SK-N-DZ (cell line): Measurements from ENCODE around the gene MBD3L3.
"Not testable (repeated sequence)": the region's sequence is repeated elsewhere in the genome, so short reads cannot be mapped to it uniquely, and the experiment has no call there.

ENCODE experiments used
- DNase-seq: peaks from one replicate; pipeline ENCODE4 v3.0.0-alpha.2; 2015; ENCODE audit warnings: low spot score

MBD3L3 gene

DNA sequence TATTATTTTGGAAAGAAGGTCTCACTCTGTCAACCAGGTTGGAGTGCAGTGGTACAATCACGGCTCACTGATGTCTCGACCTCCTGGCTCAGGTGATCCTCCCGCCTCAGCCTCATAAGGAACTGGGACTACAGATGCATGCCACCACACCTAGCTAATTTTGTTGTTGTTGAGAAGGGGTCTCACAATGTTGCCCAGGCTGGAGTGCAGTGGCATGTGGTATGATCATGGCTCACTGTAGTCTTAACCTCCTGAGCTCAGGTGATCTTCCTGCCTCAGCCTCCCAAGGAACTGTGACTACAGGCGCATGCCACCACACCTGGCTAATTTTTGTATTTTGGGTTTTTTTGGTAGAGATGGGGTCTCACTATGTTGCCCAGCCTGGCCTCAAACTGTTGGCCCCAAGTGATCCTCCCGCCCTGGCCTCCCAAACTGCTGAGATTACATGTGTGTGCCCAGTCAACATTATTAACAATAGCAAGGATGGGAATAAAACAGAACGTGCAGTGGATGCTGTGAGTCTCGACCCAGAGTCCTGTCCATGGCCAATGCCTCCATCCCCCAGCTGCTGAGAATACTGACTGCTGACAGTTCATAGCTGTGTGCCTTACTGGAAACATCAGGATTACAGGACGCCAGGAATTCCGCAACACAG lies 5.4 kb upstream of the MBD3L3 start:
- no peak for DNase-seq

DNA sequence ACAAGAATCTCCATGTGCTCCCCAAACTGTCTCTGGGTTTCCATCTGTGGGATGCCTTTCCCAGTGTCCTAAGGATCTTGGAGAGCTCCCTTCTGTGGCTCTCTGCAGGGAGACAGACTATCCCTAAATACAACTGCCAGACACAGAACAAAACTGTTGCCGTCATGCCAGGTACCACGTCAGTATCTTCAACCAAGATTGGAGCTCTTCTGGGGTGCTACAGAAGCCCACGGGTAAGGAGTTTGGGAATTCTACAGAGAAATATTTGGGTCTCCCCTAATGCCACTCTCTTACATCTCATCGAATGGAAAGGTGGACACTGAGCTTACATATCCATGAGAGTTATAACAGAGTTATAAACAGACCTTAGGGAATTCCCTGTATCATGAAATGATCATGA lies 4.9 kb upstream of the MBD3L3 start:
- no peak for DNase-seq

DNA sequence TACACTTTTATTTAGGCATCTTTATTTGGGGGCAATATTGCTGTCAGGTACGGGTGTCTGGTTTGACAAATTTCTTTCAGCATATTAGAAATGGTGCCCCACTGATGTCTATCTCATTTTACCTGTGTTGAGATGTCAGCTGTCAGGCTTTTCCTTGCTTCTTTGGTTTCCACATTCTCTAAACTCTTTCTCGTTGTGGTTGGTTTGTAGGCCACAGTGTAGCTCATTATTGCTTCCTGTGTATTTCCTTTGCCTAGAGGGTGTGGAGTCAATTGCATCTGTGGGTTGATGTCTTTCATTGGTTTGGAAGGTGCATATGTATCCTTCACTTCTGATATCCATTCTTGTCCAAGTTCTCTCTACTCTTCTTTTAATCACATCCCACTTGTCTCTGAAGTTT lies 1.5 kb upstream of the MBD3L3 start:
- DNase-seq: not testable (repeated sequence)

DNA sequence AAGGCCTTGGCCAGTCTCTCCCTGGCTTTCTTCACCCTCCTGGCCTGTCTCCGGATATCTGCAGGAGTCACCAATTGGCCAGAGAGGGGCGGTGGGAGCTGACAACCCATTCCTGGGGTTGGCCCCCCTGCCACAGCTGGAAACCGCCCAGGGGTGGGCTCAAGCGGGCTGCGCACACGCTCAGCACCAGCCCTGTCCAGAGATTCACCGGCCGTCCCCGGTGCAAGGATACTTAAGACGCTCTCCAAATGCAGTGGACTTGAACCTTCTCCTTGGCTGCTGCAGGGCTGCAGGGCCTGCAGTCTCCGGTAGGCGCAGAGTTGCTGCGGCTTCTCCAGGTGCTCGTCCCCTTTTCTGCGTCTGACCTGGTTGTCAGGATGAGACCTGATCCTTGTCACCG lies 2.1 kb downstream of the MBD3L3 start:
- not testable (repeated sequence) for DNase-seq

DNA sequence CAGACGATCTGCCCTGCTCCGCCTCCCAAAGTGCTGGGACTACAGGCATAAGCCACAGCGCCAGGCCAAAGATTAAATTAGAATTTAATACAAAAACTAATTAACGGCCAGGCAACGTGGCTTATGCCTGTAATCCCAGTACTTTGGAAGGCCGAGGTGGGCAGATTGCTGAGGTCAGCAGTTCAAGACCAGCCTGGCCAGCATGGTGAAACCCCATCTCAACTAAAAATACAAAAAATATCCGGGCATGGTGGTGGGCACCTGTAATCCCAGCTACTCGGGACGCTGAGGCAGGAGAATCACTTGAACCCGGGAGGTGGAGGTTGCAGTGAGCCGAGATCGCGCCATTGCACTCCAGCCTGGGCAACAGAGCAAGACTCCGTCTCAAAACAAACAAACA lies 2.8 kb downstream of the MBD3L3 start:
- not testable (repeated sequence) for DNase-seq

DNA sequence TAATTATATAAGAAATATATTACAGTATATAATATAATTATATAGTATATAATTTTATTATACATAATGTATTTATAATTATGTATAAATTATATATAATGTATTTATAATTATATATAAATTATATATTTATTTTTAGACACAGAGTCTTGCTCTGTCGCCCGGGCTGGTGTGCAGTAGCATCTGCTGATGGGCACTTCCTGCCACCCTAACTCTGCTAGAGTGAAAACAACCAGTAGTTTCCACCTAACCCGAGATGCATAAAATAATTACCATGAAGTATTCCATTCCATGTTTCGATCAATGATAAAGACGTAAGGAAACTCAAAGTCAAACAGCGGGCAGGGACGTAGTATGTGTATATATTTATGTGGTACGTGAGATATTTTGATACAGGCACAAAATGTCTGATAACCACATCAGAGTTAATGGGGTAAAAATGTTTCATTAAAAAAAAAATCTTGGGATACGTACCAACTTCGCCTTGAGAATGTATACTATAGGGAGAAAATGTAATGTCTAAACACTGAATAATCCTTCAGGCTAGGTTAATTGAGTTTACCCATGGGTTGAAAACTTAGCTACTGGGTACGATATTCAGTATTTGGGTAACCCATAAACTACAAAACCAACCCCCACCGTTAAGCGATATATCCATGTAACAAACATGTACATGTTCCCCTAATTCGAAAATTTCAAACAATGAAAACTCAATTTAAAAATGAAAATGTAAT lies 3.7 kb downstream of the MBD3L3 start:
- not testable (repeated sequence) for DNase-seq

DNA sequence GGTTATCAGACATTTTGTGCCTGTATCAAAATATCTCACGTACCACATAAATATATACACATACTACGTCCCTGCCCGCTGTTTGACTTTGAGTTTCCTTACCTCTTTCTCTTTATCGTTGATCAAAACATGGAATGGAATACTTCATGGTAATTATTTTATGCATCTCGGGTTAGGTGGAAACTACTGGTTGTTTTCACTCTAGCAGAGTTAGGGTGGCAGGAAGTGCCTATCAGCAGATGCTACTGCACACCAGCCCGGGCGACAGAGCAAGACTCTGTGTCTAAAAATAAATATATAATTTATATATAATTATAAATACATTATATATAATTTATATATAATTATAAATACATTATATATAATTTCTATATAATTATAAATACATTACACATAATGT lies 5.6 kb downstream of the MBD3L3 start:
- not testable (repeated sequence) for DNase-seq

DNA sequence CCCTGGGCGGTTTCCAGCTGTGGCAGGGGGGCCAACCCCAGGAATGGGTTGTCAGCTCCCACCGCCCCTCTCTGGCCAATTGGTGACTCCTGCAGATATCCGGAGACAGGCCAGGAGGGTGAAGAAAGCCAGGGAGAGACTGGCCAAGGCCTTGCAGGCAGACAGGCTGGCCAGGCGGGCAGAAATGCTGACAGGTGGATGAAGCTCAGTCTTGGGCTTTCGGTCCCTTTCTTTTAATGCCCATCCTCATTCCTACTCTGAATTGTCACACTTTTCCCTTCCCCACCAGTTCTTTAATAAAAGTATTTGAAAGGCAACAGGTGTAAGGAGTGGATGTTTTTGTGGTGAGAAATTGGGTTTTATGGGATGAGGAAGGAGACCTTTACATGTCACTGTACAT lies 7.1 kb downstream of the MBD3L3 start:
- not testable (repeated sequence) for DNase-seq

DNA sequence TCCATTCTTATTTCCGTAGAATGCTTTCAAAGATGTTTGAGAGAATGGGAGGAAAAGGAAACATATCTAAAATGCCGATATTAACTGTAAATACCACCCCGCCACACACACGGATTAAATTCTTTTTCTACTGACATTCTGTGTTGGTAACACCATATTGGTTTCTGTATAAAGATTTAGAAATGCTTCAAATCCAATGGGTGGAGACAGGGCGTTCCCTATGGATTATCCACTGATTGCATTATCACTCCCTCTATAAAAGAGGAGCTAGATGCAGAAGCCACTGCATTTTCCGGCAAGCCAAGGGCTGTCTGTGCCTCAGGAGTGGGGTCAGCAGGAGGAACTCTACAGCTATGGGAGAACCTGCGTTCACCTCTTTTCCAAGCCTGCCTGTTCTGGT lies 9.5 kb downstream of the MBD3L3 start, which contains the start of gene MBD3L2:
Gene MBD3L2, plus strand, starts transcription at position 301 of the 400 bp plus-strand sequence. Its CDS starts 53 bp downstream, at position 354.
- not testable (repeated sequence) for DNase-seq

DNA sequence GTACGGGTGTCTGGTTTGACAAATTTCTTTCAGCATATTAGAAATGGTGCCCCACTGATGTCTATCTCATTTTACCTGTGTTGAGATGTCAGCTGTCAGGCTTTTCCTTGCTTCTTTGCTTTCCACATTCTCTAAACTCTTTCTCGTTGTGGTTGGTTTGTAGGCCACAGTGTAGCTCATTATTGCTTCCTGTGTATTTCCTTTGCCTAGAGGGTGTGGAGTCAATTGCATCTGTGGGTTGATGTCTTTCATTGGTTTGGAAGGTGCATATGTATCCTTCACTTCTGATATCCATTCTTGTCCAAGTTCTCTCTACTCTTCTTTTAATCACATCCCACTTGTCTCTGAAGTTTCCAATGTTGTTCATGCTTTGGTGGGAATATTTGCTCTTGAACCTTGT lies 16.9 kb downstream of the MBD3L3 start:
- not testable (repeated sequence) for DNase-seq

DNA sequence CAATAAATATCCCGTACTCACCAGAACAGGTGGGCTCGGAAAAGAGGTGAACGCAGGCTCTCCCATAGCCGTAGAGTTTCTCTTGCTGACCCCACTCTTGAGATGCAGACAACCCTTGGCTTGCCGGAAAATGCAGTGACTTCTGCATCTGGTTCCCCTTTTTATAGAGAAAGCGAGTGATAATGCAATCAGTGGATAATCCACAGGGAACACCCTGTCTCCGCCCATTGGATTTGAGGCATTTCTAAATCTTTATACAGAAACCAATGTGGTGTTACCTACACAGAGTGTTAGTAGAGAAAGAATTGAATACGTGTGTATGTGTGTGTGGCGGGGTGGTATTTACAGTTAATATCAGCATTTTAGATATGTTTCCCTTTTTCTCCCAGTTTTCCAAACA lies 18.4 kb downstream of the MBD3L3 start, which contains the start of gene MBD3L4:
Gene MBD3L4, minus strand, starts transcription at position 101 of the 400 bp plus-strand sequence. Its CDS starts 35 bp downstream, at position 66.
- not testable (repeated sequence) for DNase-seq

DNA sequence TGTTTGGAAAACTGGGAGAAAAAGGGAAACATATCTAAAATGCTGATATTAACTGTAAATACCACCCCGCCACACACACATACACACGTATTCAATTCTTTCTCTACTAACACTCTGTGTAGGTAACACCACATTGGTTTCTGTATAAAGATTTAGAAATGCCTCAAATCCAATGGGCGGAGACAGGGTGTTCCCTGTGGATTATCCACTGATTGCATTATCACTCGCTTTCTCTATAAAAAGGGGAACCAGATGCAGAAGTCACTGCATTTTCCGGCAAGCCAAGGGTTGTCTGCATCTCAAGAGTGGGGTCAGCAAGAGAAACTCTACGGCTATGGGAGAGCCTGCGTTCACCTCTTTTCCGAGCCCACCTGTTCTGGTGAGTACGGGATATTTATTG lies 28.2 kb downstream of the MBD3L3 start, which contains the start of gene MBD3L5:
Gene MBD3L5, plus strand, starts transcription at position 301 of the 400 bp plus-strand sequence. Its CDS starts 34 bp downstream, at position 335.
- not testable (repeated sequence) for DNase-seq

DNA sequence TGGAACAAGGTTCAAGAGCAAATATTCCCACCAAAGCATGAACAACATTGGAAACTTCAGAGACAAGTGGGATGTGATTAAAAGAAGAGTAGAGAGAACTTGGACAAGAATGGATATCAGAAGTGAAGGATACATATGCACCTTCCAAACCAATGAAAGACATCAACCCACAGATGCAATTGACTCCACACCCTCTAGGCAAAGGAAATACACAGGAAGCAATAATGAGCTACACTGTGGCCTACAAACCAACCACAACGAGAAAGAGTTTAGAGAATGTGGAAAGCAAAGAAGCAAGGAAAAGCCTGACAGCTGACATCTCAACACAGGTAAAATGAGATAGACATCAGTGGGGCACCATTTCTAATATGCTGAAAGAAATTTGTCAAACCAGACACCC lies 29.7 kb downstream of the MBD3L3 start:
- DNase-seq: not testable (repeated sequence)

DNA sequence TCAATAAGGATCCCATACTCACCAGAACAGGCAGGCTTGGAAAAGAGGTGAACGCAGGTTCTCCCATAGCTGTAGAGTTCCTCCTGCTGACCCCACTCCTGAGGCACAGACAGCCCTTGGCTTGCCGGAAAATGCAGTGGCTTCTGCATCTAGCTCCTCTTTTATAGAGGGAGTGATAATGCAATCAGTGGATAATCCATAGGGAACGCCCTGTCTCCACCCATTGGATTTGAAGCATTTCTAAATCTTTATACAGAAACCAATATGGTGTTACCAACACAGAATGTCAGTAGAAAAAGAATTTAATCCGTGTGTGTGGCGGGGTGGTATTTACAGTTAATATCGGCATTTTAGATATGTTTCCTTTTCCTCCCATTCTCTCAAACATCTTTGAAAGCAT lies 37.1 kb downstream of the MBD3L3 start, which contains the start of gene MBD3L2B:
Gene MBD3L2B, minus strand, starts transcription at position 101 of the 400 bp plus-strand sequence. Its CDS starts 34 bp downstream, at position 67.
- not testable (repeated sequence) for DNase-seq

DNA sequence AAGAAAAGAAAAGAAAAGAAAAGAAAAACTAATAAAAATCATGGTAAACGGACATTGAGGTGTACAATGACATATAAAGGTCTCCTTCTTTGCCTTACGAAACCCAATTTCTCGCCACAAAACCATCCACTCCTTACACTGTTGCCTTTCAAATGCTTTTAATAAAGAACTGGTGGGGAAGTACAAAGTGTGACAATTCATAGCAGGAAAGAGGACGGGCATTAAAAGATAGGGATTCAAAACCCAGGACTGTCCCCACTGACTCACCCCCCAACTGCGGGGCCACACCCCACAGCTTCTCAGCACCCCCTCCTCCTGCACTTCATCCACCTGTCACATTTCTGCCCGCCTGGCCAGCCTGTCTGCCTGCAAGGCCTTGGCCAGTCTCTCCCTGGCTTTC lies 39.6 kb downstream of the MBD3L3 start:
- no peak for DNase-seq

DNA sequence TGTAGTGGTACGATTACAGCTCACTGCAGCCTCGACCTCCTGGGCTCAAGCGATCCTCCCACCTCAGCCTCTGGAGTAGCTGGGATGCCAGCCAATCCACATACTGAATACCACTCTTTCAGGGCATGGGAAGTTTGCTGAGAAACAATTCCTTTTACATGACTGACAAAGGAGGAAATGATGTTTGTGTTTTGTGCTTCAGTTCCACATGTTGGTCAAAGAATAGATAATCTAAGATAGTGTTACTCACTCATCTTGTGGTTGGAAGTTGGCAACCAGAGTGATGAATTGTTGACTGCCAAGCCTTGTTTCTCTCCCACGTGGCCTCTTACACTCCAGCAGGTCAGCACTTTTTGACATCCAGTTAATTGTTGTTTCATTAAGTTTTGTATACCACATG lies 44.8 kb downstream of the MBD3L3 start:
- DNase-seq: no peak

DNA sequence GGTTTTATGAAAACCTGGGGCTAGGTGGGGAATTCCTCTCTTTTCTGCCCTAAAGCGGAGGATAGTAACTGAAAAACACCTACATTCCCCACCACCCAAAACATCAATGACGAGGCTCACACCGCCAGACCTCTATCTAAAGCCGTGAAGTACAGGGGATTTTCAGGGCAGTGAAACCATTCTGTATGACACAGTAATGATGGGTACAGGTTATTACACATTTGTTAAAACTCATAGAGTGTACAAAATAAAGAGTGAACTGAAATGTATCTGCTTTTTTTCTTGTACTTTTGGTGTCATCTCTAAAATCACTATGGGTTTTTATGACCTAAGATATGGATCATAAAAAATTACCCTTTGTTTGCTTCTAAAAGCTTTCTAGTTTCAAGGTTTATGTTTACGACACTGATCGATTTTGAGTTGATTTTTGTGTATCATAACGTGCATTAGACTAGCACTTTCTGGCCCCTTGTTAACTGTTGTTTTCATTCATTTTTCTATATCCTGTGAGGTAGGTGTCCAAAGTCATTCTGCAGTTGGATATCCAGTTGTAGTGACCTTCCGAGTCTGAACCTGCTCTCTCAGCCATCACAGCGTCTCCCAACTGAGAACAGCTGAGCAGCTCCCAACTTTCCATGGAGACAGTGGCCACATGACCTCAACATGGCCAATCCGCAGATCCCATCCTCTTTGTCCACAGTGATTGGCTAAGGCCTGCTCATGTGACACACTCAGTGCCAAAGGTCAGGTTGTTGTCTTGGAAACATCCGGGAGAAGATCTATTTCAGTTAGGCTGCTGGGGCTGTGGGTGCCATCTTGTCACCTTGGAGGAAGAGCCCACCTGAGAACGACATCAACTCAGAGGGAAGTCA lies 47.5 kb downstream of the MBD3L3 start:
- no peak for DNase-seq

DNA sequence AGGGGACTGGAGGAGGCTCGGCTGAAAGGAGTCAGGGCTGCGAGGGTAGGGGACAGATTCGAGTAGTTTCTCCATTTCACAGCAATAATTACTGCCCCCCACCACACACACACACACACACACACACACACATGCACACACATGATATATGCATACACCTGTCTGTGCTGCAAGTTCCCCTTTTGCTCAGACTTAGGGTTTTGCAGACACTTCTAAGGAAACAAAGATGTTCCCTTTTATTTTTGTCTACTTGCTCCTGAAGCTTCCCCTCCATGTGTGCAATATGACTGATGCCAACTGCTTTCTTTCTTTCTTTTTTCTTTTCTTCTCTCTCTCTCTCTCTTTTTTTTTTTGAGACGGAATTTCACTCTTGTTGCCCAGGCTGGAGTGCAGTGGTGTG lies 50.6 kb downstream of the MBD3L3 start:
- no peak for DNase-seq
